ENCODE data around the gene ACAD10.

GRCh38 chr12:111806304-111806703, 120.5 kb downstream of the ACAD10 start:
- TF ChIP-seq CTCF (IDR thresholded peaks at IDR 0.05; ENCODE audit: insufficient read depth, low read depth, low read length) (no peak), EZH2 (IDR thresholded peaks at IDR 0.05; ENCODE audit: insufficient read depth, low read length) (no peak)
